ENCODE data around the gene CADPS.

The CADPS gene

DNA sequence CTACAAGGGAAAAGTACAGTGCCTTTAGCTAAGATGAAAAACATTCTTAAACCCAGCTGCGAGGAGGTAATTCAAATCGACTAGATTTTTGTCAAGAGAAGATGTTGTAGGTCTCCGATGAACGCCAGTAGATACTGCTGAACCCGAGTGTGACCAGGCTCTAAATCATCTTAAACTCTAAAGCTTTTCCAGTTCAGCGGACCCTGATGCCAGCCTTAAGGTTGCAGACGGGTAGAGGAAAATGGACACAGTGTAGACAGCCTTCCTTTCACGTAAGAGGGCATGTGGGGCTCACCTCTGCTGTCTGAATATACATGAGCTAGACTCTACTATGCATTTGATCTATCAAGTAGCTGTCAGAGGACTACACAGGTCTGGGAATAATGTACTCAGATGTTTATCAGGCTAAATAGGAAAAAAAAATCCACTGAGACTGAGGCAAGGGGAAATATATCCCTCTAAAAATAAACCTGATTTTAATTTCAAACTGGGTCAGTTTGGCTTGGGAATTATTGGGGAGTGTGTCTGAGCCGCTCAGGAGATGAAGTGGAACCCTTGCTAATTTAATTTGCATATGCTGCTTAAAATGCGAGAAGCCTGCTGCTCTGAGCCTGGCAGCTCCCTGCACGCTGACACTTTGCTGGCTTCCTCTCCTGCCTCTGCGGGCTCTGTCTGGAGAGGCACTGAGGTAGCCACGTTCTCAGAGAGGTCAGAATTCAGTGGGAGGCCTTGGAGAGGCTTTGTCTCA, 151.9 kb downstream of the CADPS start:
- no peak overlapping the region for H3K27ac ChIP-seq (replicated peaks)
- no peak for DNase-seq (ENCODE audit: low read depth in 1 of 2, low spot score in 1 of 2)
- no peak overlapping the region for H3K4me3 ChIP-seq (replicated peaks; ENCODE audit: insufficient read depth, low read length)
- TF ChIP-seq, protein P1, sequence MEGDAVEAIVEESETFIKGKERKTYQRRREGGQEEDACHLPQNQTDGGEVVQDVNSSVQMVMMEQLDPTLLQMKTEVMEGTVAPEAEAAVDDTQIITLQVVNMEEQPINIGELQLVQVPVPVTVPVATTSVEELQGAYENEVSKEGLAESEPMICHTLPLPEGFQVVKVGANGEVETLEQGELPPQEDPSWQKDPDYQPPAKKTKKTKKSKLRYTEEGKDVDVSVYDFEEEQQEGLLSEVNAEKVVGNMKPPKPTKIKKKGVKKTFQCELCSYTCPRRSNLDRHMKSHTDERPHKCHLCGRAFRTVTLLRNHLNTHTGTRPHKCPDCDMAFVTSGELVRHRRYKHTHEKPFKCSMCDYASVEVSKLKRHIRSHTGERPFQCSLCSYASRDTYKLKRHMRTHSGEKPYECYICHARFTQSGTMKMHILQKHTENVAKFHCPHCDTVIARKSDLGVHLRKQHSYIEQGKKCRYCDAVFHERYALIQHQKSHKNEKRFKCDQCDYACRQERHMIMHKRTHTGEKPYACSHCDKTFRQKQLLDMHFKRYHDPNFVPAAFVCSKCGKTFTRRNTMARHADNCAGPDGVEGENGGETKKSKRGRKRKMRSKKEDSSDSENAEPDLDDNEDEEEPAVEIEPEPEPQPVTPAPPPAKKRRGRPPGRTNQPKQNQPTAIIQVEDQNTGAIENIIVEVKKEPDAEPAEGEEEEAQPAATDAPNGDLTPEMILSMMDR (IDR thresholded peaks at IDR 0.05; ENCODE audit: insufficient read depth, low read length): no peak
- TF ChIP-seq, protein P2, sequence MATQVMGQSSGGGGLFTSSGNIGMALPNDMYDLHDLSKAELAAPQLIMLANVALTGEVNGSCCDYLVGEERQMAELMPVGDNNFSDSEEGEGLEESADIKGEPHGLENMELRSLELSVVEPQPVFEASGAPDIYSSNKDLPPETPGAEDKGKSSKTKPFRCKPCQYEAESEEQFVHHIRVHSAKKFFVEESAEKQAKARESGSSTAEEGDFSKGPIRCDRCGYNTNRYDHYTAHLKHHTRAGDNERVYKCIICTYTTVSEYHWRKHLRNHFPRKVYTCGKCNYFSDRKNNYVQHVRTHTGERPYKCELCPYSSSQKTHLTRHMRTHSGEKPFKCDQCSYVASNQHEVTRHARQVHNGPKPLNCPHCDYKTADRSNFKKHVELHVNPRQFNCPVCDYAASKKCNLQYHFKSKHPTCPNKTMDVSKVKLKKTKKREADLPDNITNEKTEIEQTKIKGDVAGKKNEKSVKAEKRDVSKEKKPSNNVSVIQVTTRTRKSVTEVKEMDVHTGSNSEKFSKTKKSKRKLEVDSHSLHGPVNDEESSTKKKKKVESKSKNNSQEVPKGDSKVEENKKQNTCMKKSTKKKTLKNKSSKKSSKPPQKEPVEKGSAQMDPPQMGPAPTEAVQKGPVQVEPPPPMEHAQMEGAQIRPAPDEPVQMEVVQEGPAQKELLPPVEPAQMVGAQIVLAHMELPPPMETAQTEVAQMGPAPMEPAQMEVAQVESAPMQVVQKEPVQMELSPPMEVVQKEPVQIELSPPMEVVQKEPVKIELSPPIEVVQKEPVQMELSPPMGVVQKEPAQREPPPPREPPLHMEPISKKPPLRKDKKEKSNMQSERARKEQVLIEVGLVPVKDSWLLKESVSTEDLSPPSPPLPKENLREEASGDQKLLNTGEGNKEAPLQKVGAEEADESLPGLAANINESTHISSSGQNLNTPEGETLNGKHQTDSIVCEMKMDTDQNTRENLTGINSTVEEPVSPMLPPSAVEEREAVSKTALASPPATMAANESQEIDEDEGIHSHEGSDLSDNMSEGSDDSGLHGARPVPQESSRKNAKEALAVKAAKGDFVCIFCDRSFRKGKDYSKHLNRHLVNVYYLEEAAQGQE (IDR thresholded peaks at IDR 0.05; ENCODE audit: insufficient replicate concordance, low read depth): no peak
- no peak for TF ChIP-seq SPI1 (IDR thresholded peaks at IDR 0.05; ENCODE audit: borderline replicate concordance, low read depth)
- no peak for TF ChIP-seq POLR2AphosphoS5 (IDR thresholded peaks at IDR 0.05; ENCODE audit: low read depth)
- no peak for TF ChIP-seq GABPA (IDR thresholded peaks at IDR 0.05; ENCODE audit: low read depth)
- H3K27me3 ChIP-seq (ENCODE audit: insufficient read depth, poor library complexity, severe bottlenecking): peaks cover 4% of the 10 kb centered on the region

DNA sequence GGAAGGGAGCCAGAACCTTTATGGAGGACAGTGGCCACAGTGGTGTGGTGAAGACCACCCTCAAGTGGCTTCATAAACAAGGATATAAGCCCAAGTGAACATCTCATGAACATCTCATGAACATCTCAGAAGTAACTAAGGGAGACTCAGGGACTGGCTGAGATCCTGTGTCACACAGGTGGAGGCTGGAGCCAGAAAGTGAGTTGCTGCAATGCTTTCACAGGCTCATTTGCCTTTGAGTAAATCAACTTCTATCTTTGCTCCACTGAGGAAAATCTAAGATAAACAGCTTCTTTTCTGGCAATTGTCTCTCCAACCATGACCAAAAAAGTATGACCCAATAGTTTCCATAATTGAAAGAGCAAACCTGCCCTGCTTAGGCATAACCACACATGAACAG, 152.9 kb downstream of the CADPS start:
- H3K4me3 ChIP-seq (replicated peaks; ENCODE audit: insufficient read depth, low read length): no peak overlapping the region
- no peak overlapping the region for H3K27ac ChIP-seq (replicated peaks)
- no peak for DNase-seq (ENCODE audit: low read depth in 1 of 2, low spot score in 1 of 2)
- TF ChIP-seq POLR2AphosphoS5 (IDR thresholded peaks at IDR 0.05; ENCODE audit: low read depth) (no peak), SPI1 (IDR thresholded peaks at IDR 0.05; ENCODE audit: borderline replicate concordance, low read depth) (no peak), GABPA (IDR thresholded peaks at IDR 0.05; ENCODE audit: low read depth) (no peak)
- TF ChIP-seq, protein P2 (IDR thresholded peaks at IDR 0.05; ENCODE audit: insufficient replicate concordance, low read depth): no peak
- TF ChIP-seq, protein P1 (IDR thresholded peaks at IDR 0.05; ENCODE audit: insufficient read depth, low read length): no peak
- H3K27me3 ChIP-seq (ENCODE audit: insufficient read depth, poor library complexity, severe bottlenecking): peaks cover 4% of the 10 kb centered on the region

DNA sequence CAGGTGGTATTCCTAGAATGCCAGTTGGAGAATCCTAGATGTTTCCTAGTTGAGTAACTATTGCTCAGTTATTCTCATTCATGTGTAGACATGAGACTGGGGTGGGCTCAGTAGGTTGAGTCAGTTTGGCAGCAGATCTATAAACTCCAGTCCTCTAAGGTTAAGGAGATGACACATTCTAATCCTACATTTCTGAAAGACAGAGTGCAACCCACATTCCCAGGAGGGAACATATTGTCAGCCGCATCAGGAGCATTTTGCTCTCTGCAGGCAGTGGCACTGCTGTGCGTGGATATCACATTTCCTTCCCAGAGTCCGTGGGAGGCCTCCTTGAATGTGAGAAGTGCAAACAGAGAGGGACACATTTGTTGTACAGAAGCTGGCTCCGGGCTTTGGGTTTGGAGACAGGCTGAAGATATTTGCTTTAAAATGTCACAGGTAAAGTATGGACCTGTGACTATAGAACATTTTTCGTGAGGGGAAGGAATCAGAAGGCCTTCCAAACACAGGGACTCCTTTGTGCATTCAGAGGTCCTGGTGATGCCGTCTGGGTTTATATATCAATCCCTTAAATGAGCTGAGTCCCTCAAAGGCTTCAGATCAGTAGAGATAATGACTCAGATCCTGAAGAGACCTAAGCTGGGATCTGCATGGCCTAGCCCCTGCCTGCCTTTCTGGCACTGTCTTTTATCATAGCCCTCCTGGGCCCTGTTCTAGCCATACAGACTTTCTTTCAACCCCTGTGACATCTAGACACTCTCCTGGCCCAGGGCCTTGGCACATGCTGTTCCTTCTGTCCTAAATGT, 156.5 kb downstream of the CADPS start:
- TF ChIP-seq, protein P1 (IDR thresholded peaks at IDR 0.05; ENCODE audit: insufficient read depth, low read length): no peak
- TF ChIP-seq SPI1 (IDR thresholded peaks at IDR 0.05; ENCODE audit: borderline replicate concordance, low read depth): no peak
- no peak for TF ChIP-seq GABPA (IDR thresholded peaks at IDR 0.05; ENCODE audit: low read depth)
- TF ChIP-seq POLR2AphosphoS5 (IDR thresholded peaks at IDR 0.05; ENCODE audit: low read depth): no peak
- TF ChIP-seq, protein P2 (IDR thresholded peaks at IDR 0.05; ENCODE audit: insufficient replicate concordance, low read depth): no peak
- H3K27me3 ChIP-seq (ENCODE audit: insufficient read depth, poor library complexity, severe bottlenecking): peaks cover 4% of the 10 kb centered on the region
- DNase-seq (ENCODE audit: low read depth in 1 of 2, low spot score in 1 of 2): no peak
- no peak overlapping the region for H3K27ac ChIP-seq (replicated peaks)
- H3K4me3 ChIP-seq (replicated peaks; ENCODE audit: insufficient read depth, low read length): no peak overlapping the region
